DND-41 (cell line): ENCODE results near the gene STAC.

Experiments
- EZH2 ChIP-seq: IDR thresholded peaks from 3 replicates; pipeline ENCODE4 v1.6.1; 2012; ENCODE audit warnings: borderline replicate concordance, low read depth, mild to moderate bottlenecking, moderate library complexity, low read length, inconsistent platforms; ENCODE audit not compliant: severe bottlenecking
- TF ChIP-seq, protein P1 (sequence below): IDR thresholded peaks from 2 replicates; pipeline ENCODE4 v1.5.1; 2012; ENCODE audit warnings: borderline replicate concordance, low read length, moderate library complexity, mild to moderate bottlenecking; ENCODE audit not compliant: poor library complexity, severe bottlenecking; ENCODE audit errors: extremely low read depth

DNA sequence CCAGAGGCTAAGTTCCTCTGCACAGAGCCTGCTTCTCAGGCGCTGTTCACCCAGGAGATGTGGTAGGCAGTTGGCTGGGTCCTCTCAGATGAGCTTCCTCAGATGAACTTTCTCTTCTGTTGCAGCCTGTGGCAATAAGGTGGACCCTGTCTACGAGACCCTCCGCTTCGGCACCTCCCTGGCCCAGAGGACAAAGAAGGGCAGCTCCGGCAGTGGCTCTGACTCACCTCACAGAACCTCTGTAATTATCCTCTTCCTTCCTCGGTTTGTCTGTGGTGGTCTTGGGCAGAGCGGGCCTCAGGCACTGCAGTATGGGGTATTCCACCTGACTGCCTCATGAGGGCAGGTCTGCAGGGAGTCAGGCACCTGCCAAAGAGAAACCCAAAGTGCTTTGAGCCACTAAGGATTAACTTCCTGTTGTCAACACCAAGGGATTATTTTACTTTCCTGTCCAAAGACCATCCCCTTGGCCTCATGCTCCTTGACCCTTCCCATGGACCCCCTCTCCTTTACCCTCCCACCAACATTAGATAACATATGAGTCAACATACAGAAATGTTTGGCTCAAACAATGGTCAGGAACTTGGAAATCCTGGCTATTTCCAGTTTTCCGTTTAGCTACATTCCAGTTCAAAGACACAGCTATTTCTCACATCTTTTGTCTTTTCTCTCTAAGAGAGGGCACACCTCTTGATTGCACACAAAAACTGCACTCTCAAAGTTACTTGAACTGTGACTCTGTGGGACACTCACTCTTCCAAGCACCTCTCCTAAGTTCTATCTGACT is 105.9 kb downstream of the STAC start:
- TF ChIP-seq, protein P1, sequence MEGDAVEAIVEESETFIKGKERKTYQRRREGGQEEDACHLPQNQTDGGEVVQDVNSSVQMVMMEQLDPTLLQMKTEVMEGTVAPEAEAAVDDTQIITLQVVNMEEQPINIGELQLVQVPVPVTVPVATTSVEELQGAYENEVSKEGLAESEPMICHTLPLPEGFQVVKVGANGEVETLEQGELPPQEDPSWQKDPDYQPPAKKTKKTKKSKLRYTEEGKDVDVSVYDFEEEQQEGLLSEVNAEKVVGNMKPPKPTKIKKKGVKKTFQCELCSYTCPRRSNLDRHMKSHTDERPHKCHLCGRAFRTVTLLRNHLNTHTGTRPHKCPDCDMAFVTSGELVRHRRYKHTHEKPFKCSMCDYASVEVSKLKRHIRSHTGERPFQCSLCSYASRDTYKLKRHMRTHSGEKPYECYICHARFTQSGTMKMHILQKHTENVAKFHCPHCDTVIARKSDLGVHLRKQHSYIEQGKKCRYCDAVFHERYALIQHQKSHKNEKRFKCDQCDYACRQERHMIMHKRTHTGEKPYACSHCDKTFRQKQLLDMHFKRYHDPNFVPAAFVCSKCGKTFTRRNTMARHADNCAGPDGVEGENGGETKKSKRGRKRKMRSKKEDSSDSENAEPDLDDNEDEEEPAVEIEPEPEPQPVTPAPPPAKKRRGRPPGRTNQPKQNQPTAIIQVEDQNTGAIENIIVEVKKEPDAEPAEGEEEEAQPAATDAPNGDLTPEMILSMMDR: no peak
- TF ChIP-seq EZH2: no peak
